Neural cell (in vitro differentiated cells): ENCODE measurements around the gene ADAMTS14. TPM values are rescaled to one million over a fixed set of nuclear protein-coding genes. Genes with fewer than 3 reads are reported as not detected.

ENCODE experiments used
- H2AFZ ChIP-seq: fragments of 200-600, 300-800 bp; sonication (generic), shearing (Covaris generic); 2 replicates; pipeline ENCODE4 v1.6.0; 2014; ENCODE audit warnings: low read depth, mild to moderate bottlenecking, antibody characterized with exemption, low read length, moderate library complexity
- H3F3A ChIP-seq: fragments of 200-600 bp; shearing (Covaris generic); 2 replicates; pipeline ENCODE4 v1.6.1; 2016; ENCODE audit warnings: mild to moderate bottlenecking, moderate library complexity, mixed read lengths, antibody characterized with exemption, low read length; ENCODE audit not compliant: insufficient read depth, poor library complexity, severe bottlenecking
- H3K27ac ChIP-seq: fragments of 200-600, 300-800 bp; sonication (generic), shearing (Covaris generic); 2 replicates; pipeline ENCODE4 v1.5.1; 2014; ENCODE audit warnings: mild to moderate bottlenecking, low read length, moderate library complexity
- H3K27me3 ChIP-seq: fragments of 300-800, 200-600 bp; sonication (generic), shearing (Covaris generic); 2 replicates; pipeline ENCODE4 v1.6.0; 2014; ENCODE audit warnings: mild to moderate bottlenecking, low read depth, low read length, moderate library complexity; ENCODE audit not compliant: insufficient read depth
- H3K36me3 ChIP-seq: fragments of 300-800, 200-600 bp; sonication (generic), shearing (Covaris generic); 2 replicates; pipeline ENCODE4 v1.5.1; 2014; ENCODE audit warnings: mild to moderate bottlenecking, antibody characterized with exemption, low read length, moderate library complexity; ENCODE audit not compliant: insufficient read depth
- H3K4me2 ChIP-seq: fragments of 300-800, 200-600 bp; sonication (generic), shearing (Covaris generic); 2 replicates; pipeline ENCODE4 v1.6.0; 2014; ENCODE audit warnings: mild to moderate bottlenecking, low read length
- H3K4me3 ChIP-seq: fragments of 300-800, 200-600 bp; sonication (generic), shearing (Covaris generic); 2 replicates; pipeline ENCODE4 v1.5.1; 2014; ENCODE audit warnings: mild to moderate bottlenecking, low read length, moderate library complexity
- H3K79me2 ChIP-seq: fragments of 200-600 bp; shearing (Covaris generic); replicated peaks from 2 replicates; pipeline ENCODE4 v1.6.0; 2014; ENCODE audit warnings: mild to moderate bottlenecking, low read length, moderate library complexity; ENCODE audit not compliant: insufficient read depth
- H3K9ac ChIP-seq: fragments of 300-800, 200-600 bp; sonication (generic), shearing (Covaris generic); 2 replicates; pipeline ENCODE4 v1.6.1; 2016; ENCODE audit warnings: mild to moderate bottlenecking, low read length, mixed read lengths
- H3K9me2 ChIP-seq: fragments of 200-600 bp; shearing (Covaris generic); 2 replicates; pipeline ENCODE4 v1.6.1; 2016; ENCODE audit warnings: mild to moderate bottlenecking, low read length, mixed read lengths; ENCODE audit not compliant: insufficient read depth
- H3K9me3 ChIP-seq: fragments of 200-600, 300-800 bp; sonication (generic), shearing (Covaris generic); 2 replicates; pipeline ENCODE4 v1.6.1; 2016; ENCODE audit warnings: mild to moderate bottlenecking, mixed run types, low read length, moderate library complexity, mixed read lengths
- H4K20me1 ChIP-seq: fragments of 200-600 bp; shearing (Covaris generic); 2 replicates; pipeline ENCODE4 v1.6.1; 2016; ENCODE audit warnings: mild to moderate bottlenecking, mixed run types; ENCODE audit not compliant: insufficient read depth
- EP300 ChIP-seq: fragments of 450-650 bp; conservative IDR thresholded peaks from 2 replicates; pipeline ENCODE4 v1.6.1; 2014; ENCODE audit warnings: antibody characterized with exemption, mild to moderate bottlenecking, moderate library complexity; ENCODE audit not compliant: poor library complexity, severe bottlenecking
- EZH2 ChIP-seq: fragments of 200-600, 300-800 bp; shearing (Covaris generic), sonication (generic); IDR thresholded peaks from 2 replicates; pipeline ENCODE4 v1.6.1; 2014; ENCODE audit warnings: antibody characterized with exemption, low read length, borderline replicate concordance, mild to moderate bottlenecking; ENCODE audit not compliant: insufficient read depth, poor library complexity, severe bottlenecking
- MXI1 ChIP-seq: fragments of 450-650 bp; conservative IDR thresholded peaks from 2 replicates; pipeline ENCODE4 v1.6.1; 2014; ENCODE audit warnings: antibody characterized with exemption, mild to moderate bottlenecking; ENCODE audit not compliant: poor library complexity, severe bottlenecking
- POLR2AphosphoS5 ChIP-seq: IDR thresholded peaks from 2 replicates; pipeline ENCODE4 v1.6.1; 2012
- RAD21 ChIP-seq: fragments of 450-650 bp; conservative IDR thresholded peaks from 2 replicates; pipeline ENCODE4 v1.6.1; 2014; ENCODE audit warnings: antibody characterized with exemption, mild to moderate bottlenecking, moderate library complexity
- SMC3 ChIP-seq: fragments of 450-650 bp; conservative IDR thresholded peaks from 2 replicates; pipeline ENCODE4 v1.6.1; 2014; ENCODE audit warnings: antibody characterized with exemption, mild to moderate bottlenecking, moderate library complexity; ENCODE audit not compliant: poor library complexity
- TAF1 ChIP-seq: IDR thresholded peaks from 2 replicates; pipeline ENCODE4 v1.6.1; 2012; ENCODE audit warnings: low read depth
- polyA plus RNA-seq: library from polyadenylated mRNA; depleted of rRNA; stranded (reverse); fragments of >200 nt; gene quantifications from 2 replicates; pipeline ENCODE4 v1.2.3, GENCODE V29; 2014
- TF ChIP-seq, protein P1 (sequence below): fragments of 450-650 bp; IDR thresholded peaks from 2 replicates; pipeline ENCODE4 v1.5.1; 2014; ENCODE audit warnings: antibody characterized with exemption, mild to moderate bottlenecking, moderate library complexity; ENCODE audit not compliant: poor library complexity, severe bottlenecking
- TF ChIP-seq, protein P2 (sequence below): IDR thresholded peaks from 2 replicates; pipeline ENCODE4 v1.6.1; 2012; ENCODE audit warnings: borderline replicate concordance

The ADAMTS14 gene
- polyA plus RNA-seq, 1 donor from 2014 or later = 0.04 TPM

DNA sequence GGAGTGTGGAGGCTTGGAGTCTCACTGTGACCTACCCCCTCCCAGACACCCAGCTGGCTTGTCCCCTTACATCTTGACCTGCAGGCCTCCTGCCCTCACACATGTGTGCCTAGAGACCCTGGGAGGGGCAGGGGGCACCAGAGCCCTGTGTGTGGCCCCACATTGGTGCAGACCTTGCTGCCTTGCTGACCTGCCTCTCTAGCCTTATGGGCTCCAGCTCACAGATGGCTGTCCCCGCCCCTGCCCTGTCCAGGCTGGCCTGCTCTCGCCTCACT, 9.4 kb downstream of the ADAMTS14 start:
- Histone ChIP-seq H3K36me3 (no peaks in the 10 kb centered on the region), H3K4me3 (no peak overlapping the region), H3K27ac (no peak overlapping the region), H3K9me2 (no peaks in the 10 kb centered on the region), H3F3A (no peaks in the 10 kb centered on the region), H4K20me1 (no peaks in the 10 kb centered on the region), H3K27me3 (no peaks in the 10 kb centered on the region), H3K9ac (no peak overlapping the region), H2AFZ (no peak overlapping the region), H3K4me2 (no peak overlapping the region), H3K79me2 (no peaks in the 10 kb centered on the region), H3K9me3 (no peaks in the 10 kb centered on the region)
- TF ChIP-seq, protein P1, sequence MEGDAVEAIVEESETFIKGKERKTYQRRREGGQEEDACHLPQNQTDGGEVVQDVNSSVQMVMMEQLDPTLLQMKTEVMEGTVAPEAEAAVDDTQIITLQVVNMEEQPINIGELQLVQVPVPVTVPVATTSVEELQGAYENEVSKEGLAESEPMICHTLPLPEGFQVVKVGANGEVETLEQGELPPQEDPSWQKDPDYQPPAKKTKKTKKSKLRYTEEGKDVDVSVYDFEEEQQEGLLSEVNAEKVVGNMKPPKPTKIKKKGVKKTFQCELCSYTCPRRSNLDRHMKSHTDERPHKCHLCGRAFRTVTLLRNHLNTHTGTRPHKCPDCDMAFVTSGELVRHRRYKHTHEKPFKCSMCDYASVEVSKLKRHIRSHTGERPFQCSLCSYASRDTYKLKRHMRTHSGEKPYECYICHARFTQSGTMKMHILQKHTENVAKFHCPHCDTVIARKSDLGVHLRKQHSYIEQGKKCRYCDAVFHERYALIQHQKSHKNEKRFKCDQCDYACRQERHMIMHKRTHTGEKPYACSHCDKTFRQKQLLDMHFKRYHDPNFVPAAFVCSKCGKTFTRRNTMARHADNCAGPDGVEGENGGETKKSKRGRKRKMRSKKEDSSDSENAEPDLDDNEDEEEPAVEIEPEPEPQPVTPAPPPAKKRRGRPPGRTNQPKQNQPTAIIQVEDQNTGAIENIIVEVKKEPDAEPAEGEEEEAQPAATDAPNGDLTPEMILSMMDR = no peak
- TF ChIP-seq EP300 = no peak
- no peak for TF ChIP-seq RAD21
- TF ChIP-seq TAF1 = no peak
- no peak for TF ChIP-seq MXI1
- no peak for TF ChIP-seq SMC3
- TF ChIP-seq, protein P2, sequence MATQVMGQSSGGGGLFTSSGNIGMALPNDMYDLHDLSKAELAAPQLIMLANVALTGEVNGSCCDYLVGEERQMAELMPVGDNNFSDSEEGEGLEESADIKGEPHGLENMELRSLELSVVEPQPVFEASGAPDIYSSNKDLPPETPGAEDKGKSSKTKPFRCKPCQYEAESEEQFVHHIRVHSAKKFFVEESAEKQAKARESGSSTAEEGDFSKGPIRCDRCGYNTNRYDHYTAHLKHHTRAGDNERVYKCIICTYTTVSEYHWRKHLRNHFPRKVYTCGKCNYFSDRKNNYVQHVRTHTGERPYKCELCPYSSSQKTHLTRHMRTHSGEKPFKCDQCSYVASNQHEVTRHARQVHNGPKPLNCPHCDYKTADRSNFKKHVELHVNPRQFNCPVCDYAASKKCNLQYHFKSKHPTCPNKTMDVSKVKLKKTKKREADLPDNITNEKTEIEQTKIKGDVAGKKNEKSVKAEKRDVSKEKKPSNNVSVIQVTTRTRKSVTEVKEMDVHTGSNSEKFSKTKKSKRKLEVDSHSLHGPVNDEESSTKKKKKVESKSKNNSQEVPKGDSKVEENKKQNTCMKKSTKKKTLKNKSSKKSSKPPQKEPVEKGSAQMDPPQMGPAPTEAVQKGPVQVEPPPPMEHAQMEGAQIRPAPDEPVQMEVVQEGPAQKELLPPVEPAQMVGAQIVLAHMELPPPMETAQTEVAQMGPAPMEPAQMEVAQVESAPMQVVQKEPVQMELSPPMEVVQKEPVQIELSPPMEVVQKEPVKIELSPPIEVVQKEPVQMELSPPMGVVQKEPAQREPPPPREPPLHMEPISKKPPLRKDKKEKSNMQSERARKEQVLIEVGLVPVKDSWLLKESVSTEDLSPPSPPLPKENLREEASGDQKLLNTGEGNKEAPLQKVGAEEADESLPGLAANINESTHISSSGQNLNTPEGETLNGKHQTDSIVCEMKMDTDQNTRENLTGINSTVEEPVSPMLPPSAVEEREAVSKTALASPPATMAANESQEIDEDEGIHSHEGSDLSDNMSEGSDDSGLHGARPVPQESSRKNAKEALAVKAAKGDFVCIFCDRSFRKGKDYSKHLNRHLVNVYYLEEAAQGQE = no peak
- no peak for TF ChIP-seq POLR2AphosphoS5
- no peak for TF ChIP-seq EZH2

DNA sequence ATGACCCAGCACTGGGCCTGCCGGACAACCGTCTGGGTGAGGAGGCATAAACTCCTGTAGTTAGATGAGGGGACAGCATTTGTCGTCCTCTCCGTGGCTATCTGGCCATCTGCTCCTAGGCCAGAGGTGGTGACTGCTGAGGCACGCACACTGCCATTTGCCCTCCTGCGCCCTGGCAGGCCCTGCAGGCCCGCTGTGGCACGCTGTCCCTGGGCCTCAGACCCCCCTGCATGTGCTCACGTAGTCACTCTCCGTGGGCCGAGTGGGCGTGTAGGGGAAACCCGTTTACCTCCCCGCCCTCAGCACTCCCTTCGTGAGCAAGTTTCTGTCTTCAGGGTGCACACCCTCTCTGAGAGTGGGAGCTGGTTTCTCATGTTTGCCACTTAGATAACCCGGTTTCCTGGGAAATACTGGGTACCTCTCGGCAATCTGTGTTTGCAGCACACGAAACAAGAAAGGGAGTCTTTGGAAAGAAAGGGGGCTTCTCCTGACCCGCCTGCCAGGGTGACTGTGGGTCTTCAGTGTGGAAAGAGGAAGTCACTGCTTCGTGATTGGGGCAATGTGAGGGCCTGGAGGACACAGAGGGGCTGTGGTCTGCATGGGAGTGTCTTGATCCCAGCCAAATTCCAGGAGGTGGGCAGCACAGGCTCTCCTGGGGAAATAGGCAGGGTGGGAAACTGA, 10.8 kb downstream of the ADAMTS14 start:
- Histone ChIP-seq H3K4me3 (no peak overlapping the region), H3K4me2 (no peak overlapping the region), H3K27me3 (no peaks in the 10 kb centered on the region), H3K9ac (no peak overlapping the region), H3F3A (no peaks in the 10 kb centered on the region), H2AFZ (no peak overlapping the region), H3K9me3 (no peaks in the 10 kb centered on the region), H4K20me1 (no peaks in the 10 kb centered on the region), H3K27ac (no peak overlapping the region), H3K36me3 (no peaks in the 10 kb centered on the region), H3K79me2 (no peaks in the 10 kb centered on the region), H3K9me2 (no peaks in the 10 kb centered on the region)
- no peak for TF ChIP-seq EZH2
- no peak for TF ChIP-seq MXI1
- TF ChIP-seq POLR2AphosphoS5 = no peak
- TF ChIP-seq SMC3 = no peak
- TF ChIP-seq EP300 = no peak
- no peak for TF ChIP-seq TAF1
- TF ChIP-seq RAD21 = no peak
- TF ChIP-seq, protein P1 = no peak
- TF ChIP-seq, protein P2 = no peak
